NCI-H748 (cell line): ENCODE measurements around the gene HMCN1.

Experiments
- DNase-seq: peaks from one replicate; lab custom pipeline; 2025; ENCODE audit not compliant: unreplicated experiment; lab: John Stamatoyannopoulos, UW

Gene HMCN1

GRCh38 chr1:185957441-185958363 is 223.5 kb downstream of the HMCN1 start:
- DNase-seq = no peak

- peak; percentile 29 for DNase-seq
Observed at GRCh38 chr1:185960422-185961321, 226.5 kb downstream of the HMCN1 start.

DNA sequence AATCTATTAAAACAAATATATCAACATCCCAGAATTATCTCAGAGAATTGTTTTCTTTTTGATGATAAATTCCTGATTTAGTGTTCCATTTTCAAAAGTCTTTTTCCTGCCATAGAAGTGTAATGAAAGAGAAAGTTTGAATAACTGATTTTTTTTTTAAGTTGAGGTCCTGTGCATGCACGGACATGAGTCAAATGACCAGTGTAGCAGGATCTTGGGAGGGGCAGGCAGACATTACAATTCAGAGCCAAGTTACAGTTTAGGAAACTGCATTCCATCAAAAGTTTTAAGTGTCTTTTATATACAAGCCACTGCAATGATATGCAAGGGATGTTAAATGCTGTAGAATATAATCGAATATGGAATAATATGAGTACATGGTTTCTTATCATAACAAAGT is 227.5 kb downstream of the HMCN1 start:
- DNase-seq = no peak

- DNase-seq = no peak
Observed at GRCh38 chr1:185964946-185965345, 230.8 kb downstream of the HMCN1 start.

- no peak for DNase-seq
Observed at GRCh38 chr1:185965870-185966269, 231.7 kb downstream of the HMCN1 start.

DNA sequence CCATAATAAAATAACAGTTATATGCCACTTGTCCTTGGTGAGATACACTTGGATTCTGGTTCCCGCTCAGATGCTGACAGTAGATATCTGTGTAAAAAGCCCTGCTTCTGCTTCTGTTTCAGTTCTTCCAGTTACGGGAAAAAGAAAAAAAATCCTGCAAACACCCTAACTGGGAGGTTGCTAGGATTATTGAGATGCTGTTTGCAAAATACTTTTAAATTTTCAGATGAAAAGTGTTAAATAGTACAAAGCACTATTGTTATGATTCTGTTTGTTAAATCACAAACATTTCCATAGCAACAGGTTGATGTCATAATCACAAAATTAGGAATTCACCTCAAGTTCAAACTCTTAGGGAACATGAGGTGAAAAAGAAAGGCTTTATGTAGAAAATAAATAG is 232.3 kb downstream of the HMCN1 start:
- no peak for DNase-seq

DNA sequence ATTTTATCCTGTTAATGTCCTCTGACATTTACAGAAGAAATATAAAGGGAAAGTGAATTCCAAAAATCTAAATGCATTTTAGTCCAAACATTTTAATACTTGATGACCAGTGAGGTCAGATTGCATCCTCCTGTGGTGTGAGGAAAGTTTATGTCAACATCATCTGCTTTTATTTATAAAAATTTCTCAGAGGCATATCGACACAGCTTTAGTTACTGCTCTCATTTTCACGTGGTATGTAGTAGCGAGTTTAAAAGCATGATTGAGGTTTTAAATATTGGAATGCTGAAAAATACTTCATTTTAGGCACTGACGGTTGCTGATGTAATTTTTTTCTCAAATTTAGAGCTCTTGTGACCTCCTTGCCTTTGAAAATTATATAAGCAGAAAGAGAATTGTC is 234.8 kb downstream of the HMCN1 start:
- no peak for DNase-seq

DNA sequence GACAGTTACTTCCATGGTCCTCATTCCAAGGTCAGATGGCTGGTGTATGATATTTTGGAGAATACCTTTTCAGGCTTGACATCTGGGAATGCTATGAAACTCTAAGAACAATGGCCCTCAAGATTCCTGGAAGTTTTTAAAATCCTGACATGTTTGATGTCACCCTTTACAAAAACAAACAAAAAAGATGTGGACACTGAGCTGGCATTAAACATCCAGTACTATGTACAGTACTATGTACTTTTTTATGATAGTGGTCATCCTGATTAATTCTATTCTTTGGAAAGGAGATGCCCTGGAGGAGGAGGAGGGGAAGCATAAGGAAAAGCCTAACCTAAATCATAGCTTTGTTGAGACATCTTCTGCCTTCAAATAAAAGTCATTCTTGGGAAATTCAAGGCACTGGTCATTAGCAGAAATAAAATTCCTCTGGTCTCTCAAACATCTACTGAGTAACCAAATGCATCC is 235.4 kb downstream of the HMCN1 start:
- DNase-seq = no peak

GRCh38 chr1:185971688-185972087 is 237.5 kb downstream of the HMCN1 start:
- DNase-seq = no peak

DNA sequence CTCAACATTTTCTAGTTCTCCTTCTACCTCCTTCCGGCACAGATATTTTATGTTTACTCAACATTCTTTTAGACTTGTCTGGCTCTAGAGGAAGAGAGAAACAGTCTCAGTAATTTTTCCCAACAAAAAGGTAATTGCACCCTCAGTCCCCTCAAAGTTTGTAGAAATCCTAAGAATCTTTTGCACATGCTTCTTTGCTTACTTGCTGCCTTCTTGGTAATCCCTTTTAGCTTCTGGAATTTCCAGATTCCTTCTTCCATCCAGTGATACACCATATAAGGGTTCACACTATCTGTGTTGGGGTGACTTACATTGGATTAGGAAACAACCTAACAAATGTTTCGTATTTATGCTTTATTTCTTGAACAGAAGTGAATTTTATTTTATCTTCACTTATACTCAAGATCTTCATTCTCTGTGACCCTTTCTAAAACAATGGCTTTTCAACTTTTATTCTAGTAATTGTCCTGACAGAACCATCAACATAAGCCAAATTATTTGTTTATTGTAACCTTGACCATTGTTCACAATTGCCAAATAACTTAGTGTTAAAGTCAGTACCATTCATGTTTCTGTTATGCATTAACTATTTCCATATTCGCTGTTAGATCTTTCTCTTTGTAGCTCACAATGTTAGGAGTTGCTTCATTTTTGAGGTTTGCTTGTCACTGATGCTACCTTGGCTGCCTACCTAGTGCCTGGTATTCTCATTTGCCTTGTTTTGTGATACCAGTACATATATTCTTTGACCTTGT is 238.1 kb downstream of the HMCN1 start:
- no peak for DNase-seq

DNA sequence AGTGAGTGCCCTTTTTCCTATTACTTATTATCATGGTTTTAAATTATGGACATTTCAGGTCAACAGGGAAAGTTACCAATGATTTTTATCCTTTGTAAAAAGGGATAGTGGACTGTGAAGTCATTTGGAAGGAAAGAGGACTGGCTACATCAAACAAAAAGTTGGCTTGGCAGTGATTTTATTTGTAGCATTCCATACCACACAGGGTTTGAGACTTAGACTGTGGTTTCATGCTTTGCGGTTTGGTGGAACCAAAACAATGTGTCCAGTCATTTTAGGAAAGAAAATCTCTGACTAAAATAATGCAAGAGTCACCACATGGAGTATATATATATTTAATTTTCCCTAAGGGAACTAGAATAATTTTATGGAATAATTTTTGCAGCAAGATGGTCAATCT is 239.5 kb downstream of the HMCN1 start:
- no peak for DNase-seq

DNA sequence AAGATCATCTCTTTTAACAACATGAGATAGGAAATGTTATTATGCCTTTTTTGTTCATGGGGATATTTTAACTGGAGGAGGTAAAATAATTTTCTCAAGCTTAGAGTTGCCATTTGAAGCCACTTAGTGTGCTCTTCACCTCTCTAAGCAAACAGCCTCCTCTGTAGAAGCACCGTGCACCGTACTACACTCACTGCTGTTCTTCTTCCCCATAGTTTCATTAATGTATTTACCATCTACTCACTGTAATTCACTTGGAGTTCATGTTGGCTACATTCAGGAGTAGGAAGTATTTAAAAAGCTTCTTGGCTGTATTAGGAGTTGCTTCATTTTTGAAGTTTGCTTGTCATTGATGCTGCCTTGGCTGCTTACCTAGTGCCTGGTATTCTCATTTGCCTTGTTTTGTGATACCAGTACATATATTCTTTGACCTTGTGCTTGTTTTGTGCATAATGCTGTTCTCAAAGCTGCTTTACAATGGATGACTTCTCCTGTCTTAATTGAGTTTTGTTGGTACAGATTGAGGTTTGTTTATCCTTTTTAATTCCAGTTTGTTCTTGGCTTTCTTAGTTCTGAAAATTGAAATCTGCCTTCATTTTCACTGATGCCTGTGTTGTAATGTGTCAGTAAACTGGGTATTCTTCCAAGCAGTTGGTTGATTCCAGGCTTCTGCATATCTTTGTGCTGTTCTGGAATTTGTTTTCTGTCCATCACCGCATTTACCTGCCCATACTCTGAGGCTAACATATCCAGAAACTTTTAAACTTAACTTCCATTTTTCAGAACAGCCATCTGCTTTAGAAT is 240.4 kb downstream of the HMCN1 start:
- no peak for DNase-seq

DNA sequence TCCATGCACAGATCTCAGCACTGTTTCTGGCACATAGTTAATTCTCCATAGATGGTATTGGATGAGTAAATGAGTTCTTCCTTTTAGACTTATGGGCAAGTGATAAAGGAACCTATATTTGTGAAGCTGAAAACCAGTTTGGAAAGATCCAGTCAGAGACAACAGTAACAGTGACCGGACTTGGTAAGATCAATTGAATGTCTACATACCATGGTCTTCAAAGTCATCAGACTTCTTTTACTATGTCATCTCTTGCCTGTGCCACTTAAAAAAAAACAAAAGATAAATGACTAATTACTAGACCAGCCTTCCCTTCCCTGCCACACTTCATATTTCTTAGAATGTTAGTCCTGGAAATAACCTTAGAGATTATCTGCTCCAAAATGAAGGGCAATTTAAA is 246.7 kb downstream of the HMCN1 start:
- no peak for DNase-seq

DNA sequence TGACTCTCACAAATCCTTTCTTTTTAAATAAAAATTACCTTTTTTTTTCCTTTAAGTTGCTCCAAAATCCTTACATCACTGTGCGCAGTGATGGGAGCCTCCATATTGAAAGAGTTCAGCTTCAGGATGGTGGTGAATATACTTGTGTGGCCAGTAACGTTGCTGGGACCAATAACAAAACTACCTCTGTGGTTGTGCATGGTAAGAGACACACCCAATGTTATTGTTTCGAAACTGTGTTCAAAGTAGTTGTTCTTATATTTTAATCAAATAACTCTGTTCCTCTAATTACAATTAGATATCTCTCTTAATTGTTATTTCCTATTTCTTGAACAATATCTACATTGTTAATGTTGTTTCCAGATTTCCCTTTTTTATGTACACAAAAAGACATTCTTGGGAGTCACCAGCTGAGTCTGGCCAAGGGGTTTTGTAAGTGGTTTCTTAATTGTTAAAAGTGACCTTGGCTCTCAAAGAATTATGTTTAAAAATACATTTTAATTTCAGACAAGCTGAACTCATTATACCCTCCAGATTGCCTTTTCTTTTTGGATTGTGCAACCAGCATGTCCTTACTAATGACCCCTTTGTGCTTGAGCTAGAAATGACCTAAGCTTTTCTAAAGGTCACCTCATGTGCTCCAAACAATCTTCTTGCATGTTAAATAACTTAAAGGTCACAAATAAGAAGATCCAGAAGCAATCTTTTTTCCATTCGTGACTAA is 250.1 kb downstream of the HMCN1 start:
- DNase-seq = no peak

- no peak for DNase-seq
Observed at GRCh38 chr1:185987611-185988321, 253.6 kb downstream of the HMCN1 start.

GRCh38 chr1:185990565-185990964 is 256.4 kb downstream of the HMCN1 start:
- no peak for DNase-seq

DNA sequence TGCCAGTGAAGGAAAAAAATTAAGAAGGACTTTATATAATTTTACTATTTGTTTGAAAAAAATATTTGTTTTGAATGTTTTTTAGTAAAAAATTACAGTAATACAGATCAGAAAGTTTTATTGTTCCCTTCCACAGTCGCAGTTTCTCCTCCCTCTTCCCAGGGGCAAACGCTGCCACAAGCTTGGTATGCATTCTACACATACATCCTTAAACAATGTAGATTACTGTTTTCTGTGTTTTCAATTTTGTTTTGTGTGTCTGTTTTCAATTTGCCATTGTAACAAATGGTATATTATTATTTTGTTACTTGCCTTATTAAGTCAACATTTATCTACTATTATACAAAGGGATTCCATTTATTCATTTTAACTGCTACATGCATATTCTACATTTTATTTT is 257.1 kb downstream of the HMCN1 start:
- no peak for DNase-seq

DNA sequence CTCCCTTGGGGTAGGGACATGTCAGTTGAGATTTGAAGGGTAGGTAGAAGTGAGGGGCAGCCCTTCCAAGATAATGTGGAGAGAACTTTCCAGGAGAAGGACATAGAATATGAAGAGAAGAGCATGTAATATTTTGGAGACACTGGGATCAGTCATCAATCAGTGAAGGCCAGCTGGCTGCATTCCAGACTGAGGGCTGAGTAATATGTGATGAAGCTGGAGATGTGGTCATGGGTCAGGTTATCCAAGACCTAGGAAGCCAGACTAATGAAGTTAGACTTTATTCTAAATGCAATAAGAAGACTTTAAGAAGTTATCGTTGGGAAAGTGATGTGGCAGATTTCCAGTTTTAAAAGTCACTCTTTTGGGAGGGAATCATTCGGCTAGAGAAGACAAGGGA is 262.0 kb downstream of the HMCN1 start:
- DNase-seq = no peak

- DNase-seq = no peak
Observed at GRCh38 chr1:185998391-185998790, 264.2 kb downstream of the HMCN1 start.
